SK-N-SH (cell line): ENCODE measurements around the gene GMNN. TPM values are rescaled to one million over a fixed set of nuclear protein-coding genes. Genes with fewer than 3 reads are reported as not detected.

Source experiments
- CTCF ChIA-PET: fragments of 300-600, 350-600 bp; formaldehyde crosslinking; extraction: SDS; loops from one replicate; lab custom pipeline; 2021; lab: Yijun Ruan, JAX
- POLR2A ChIA-PET: fragments of 350-600 bp; sonication (Branson Sonifier 250); formaldehyde crosslinking; extraction: SDS; loops from one replicate; lab custom pipeline; 2020; ENCODE audit warnings: antibody characterized with exemption, inconsistent platforms; lab: Yijun Ruan, JAX
- DNase-seq: peaks from one replicate; pipeline ENCODE4 v3.0.0; 2012
- H2AFZ ChIP-seq: fragments of 200-600 bp; sonication (generic); 2 replicates; pipeline ENCODE4 v1.8.1; 2016; ENCODE audit warnings: antibody characterized with exemption, mild to moderate bottlenecking, low read depth
- H3F3A ChIP-seq: fragments of 200-600 bp; sonication (generic); replicated peaks from 2 replicates; pipeline ENCODE3; 2016; ENCODE audit warnings: antibody characterized with exemption, mild to moderate bottlenecking; ENCODE audit not compliant: insufficient read depth
- H3K27ac ChIP-seq, 2 experiments: fragments of 200-500 bp in 1 of 2; fragments of 200-600 bp in 1 of 2; sonication (Bioruptor generic) in 1 of 2; sonication (generic), shearing (Covaris generic) in 1 of 2; 2 replicates each; pipeline versions ENCODE4 v1.5.1 to v1.6.1; 2014 to 2016; ENCODE audit warnings: low read depth in 2 of 2, inconsistent platforms in 1 of 2, low read length in 1 of 2, mild to moderate bottlenecking in 1 of 2, mixed read lengths in 1 of 2
- H3K27me3 ChIP-seq: fragments of 200-600 bp; sonication (generic), shearing (Covaris generic); 2 replicates; pipeline ENCODE4 v1.6.1; 2016; ENCODE audit warnings: mixed run types; ENCODE audit not compliant: insufficient read depth
- H3K36me3 ChIP-seq, 2 experiments: fragments of 200-500 bp in 1 of 2; fragments of 200-600 bp in 1 of 2; sonication (Bioruptor generic) in 1 of 2; sonication (generic) in 1 of 2; replicated peaks in 1 of 2; 2 replicates each; pipeline versions ENCODE3 to v1.5.1; 2014 to 2016; ENCODE audit warnings: low read length in 1 of 2, mild to moderate bottlenecking in 1 of 2; ENCODE audit not compliant: insufficient read depth in 2 of 2, control insufficient read depth in 1 of 2
- H3K4me1 ChIP-seq, 2 experiments: fragments of 200-500 bp in 1 of 2; fragments of 200-600 bp in 1 of 2; sonication (Bioruptor generic) in 1 of 2; sonication (generic), shearing (Covaris generic) in 1 of 2; 2 replicates each; pipeline versions ENCODE4 v1.5.1 to v1.6.1; 2014 to 2016; ENCODE audit warnings: low read depth in 1 of 2, low read length in 1 of 2, mixed run types in 1 of 2; ENCODE audit not compliant: insufficient read depth in 2 of 2, control insufficient read depth in 1 of 2
- H3K4me2 ChIP-seq: fragments of 200-600 bp; sonication (generic), shearing (Covaris generic); 2 replicates; pipeline ENCODE4 v1.6.1; 2017; ENCODE audit warnings: mixed run types
- H3K4me3 ChIP-seq, 2 experiments: fragments of 200-500 bp in 1 of 2; fragments of 200-600 bp in 1 of 2; sonication (Bioruptor generic) in 1 of 2; sonication (generic), shearing (Covaris generic) in 1 of 2; 2 replicates each; pipeline versions ENCODE4 v1.5.1 to v1.8.1; 2014 to 2016; ENCODE audit warnings: low read depth in 2 of 2, inconsistent platforms in 1 of 2, low read length in 1 of 2, mild to moderate bottlenecking in 1 of 2, mixed read lengths in 1 of 2, moderate library complexity in 1 of 2
- H3K79me2 ChIP-seq: fragments of 200-600 bp; sonication (generic); 2 replicates; pipeline ENCODE4 v1.8.1; 2017; ENCODE audit warnings: mild to moderate bottlenecking; ENCODE audit not compliant: insufficient read depth
- H3K9ac ChIP-seq: fragments of 200-600 bp; sonication (generic); 2 replicates; pipeline ENCODE4 v1.6.1; 2017; ENCODE audit warnings: mixed run types
- H3K9me2 ChIP-seq: fragments of 200-600 bp; sonication (generic); 2 replicates; pipeline ENCODE4 v1.6.1; 2017; ENCODE audit warnings: mixed run types
- H3K9me3 ChIP-seq: fragments of 200-600 bp; sonication (generic); 2 replicates; pipeline ENCODE4 v1.6.1; 2017; ENCODE audit warnings: mixed run types, mild to moderate bottlenecking, moderate library complexity
- H4K20me1 ChIP-seq: fragments of 200-600 bp; sonication (generic); 2 replicates; pipeline ENCODE4 v1.6.1; 2017; ENCODE audit warnings: mild to moderate bottlenecking, mixed run types; ENCODE audit not compliant: insufficient read depth
- JUND ChIP-seq: IDR thresholded peaks from 2 replicates; pipeline ENCODE4 v1.4.0; 2012
- MEF2A ChIP-seq: IDR thresholded peaks from 2 replicates; pipeline ENCODE4 v1.4.0; 2012; ENCODE audit warnings: low read depth, borderline replicate concordance
- MXI1 ChIP-seq: IDR thresholded peaks from 2 replicates; pipeline ENCODE4 v1.6.1; 2012; ENCODE audit warnings: mild to moderate bottlenecking, low read depth, low read length, improper control_type of control experiment
- NFIC ChIP-seq: IDR thresholded peaks from 2 replicates; pipeline ENCODE4 v1.4.0; 2012; ENCODE audit warnings: borderline replicate concordance
- NRF1 ChIP-seq: IDR thresholded peaks from 2 replicates; pipeline ENCODE4 v1.6.1; 2012; ENCODE audit warnings: low read depth, mild to moderate bottlenecking, low read length
- RXRA ChIP-seq: IDR thresholded peaks from 2 replicates; pipeline ENCODE4 v1.4.0; 2012; ENCODE audit warnings: low read depth, mild to moderate bottlenecking, borderline replicate concordance
- SIN3A ChIP-seq: IDR thresholded peaks from 2 replicates; pipeline ENCODE4 v1.6.1; 2012; ENCODE audit warnings: low read depth, mild to moderate bottlenecking, low read length, moderate library complexity, borderline replicate concordance
- TEAD4 ChIP-seq: IDR thresholded peaks from 2 replicates; pipeline ENCODE4 v1.4.0; 2012; ENCODE audit warnings: mild to moderate bottlenecking, borderline replicate concordance; ENCODE audit not compliant: insufficient read depth
- WGBS: methylation state at CpG from one replicate; pipeline ENCODE4 v1.1.6; 2017; ENCODE audit warnings: low lambda C conversion rate; 5-methylcytosine and 5-hydroxymethylcytosine counted together
- polyA plus RNA-seq, 3 experiments: library from polyadenylated mRNA; depleted of rRNA; stranded (reverse); fragments of >200 nt; gene quantifications; 2 replicates each; pipeline ENCODE4 v1.2.3, GENCODE V29; 2012
- TF ChIP-seq, protein P1 (sequence below): IDR thresholded peaks from 2 replicates; pipeline ENCODE4; 2012
- TF ChIP-seq, protein P2 (sequence below): IDR thresholded peaks from 2 replicates; pipeline ENCODE4 v1.4.0; 2012; ENCODE audit warnings: low read depth, borderline replicate concordance

Gene GMNN
- polyA plus RNA-seq, 1 of the 3 experiments (the other 2 are of a cell fraction): 16.8 TPM

DNA sequence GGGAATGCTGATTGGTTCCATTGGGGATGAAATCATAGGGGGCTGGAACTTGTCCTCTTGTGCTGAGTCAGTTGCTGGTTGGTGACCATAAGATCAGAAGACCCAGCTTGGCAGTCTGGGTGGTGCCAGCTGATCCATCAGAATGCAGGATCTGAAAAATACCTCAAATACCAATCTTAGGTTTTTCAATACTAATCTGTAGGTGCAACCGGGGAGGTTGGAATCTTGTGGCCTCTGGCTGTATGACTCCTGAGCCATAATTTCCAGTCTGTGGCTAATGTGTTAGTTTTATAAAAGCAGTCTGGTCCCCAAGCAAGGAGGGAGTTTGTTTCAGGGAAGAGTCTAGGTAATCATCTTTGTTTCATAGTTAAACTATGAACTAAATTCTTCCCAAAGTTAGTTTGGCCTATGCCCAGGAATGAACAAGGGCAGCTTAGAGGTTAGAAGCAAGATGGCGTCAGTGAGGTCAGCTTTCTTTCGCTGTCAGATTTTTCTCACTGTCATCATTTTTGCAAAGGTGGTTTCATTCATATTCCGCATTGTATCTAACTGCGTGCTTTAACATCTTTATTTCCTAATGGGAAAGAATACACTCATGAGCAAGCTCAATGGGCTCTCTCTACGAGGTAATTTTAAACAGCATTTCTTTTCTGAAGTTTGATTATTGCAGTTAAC, 22.0 kb downstream of the GMNN start:
- POLR2A ChIA-PET: no interaction called here
- WGBS: 98% methylated on average over 6 of the region's 6 CpGs
- Histone ChIP-seq H3K9me2 (no peaks in the 10 kb centered on the region), H3K36me3 (no peaks in the 10 kb centered on the region), H3K4me1 (peaks cover 0 to 3% of the 10 kb centered on the region in 2 experiments; a peak in 1 of 4 replicates), H3K27ac (no peak overlapping the region), H3K27me3 (no peaks in the 10 kb centered on the region), H3K79me2 (no peaks in the 10 kb centered on the region), H3K9ac (no peak overlapping the region), H3K9me3 (no peaks in the 10 kb centered on the region), H3K4me2 (no peak overlapping the region), H4K20me1 (no peaks in the 10 kb centered on the region), H3K4me3 (no peak overlapping the region), H2AFZ (no peak overlapping the region), H3F3A (no peaks in the 10 kb centered on the region)
- CTCF ChIA-PET: no interaction called here
- no peak for DNase-seq
- TF ChIP-seq NRF1 (no peak), JUND (no peak)
- TF ChIP-seq, protein P1, sequence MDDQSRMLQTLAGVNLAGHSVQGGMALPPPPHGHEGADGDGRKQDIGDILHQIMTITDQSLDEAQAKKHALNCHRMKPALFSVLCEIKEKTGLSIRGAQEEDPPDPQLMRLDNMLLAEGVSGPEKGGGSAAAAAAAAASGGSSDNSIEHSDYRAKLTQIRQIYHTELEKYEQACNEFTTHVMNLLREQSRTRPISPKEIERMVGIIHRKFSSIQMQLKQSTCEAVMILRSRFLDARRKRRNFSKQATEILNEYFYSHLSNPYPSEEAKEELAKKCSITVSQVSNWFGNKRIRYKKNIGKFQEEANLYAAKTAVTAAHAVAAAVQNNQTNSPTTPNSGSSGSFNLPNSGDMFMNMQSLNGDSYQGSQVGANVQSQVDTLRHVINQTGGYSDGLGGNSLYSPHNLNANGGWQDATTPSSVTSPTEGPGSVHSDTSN: no peak

DNA sequence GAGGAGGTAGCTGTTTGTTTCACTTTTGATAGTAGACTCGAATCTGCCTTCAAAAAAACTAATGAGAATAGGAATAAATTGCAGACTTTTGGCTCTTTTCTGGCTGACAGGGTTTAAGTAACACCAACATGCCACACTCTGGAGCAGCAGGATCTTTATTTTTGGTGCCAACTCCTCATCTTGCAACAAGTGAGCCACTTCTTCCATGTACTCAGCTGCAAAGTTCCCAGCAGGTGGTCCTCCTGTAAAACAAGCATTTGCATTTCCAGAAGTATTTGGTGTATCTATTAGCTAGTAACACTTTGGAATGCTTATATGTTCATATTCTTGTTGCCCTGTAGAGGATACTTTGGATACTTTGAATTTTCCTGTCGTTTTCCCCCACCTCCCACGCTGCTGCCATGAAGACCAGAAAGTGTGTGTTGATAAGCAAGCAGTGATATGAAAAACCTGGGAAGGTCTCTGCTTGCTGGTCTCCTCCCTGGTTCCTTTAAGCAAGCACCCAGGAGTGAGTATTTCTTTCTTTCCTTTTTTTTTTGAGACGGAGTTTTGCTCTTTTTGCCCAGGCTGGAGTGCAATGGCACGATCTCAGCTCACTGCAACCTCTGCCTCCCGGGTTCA, 23.0 kb downstream of the GMNN start:
- H3K9ac ChIP-seq: no peak overlapping the region
- TF ChIP-seq TEAD4 (no peak), JUND (no peak), NFIC (no peak), RXRA (no peak), MXI1 (no peak), MEF2A (no peak), SIN3A (no peak)
- TF ChIP-seq, protein P2, sequence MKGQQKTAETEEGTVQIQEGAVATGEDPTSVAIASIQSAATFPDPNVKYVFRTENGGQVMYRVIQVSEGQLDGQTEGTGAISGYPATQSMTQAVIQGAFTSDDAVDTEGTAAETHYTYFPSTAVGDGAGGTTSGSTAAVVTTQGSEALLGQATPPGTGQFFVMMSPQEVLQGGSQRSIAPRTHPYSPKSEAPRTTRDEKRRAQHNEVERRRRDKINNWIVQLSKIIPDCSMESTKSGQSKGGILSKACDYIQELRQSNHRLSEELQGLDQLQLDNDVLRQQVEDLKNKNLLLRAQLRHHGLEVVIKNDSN: no peak
- TF ChIP-seq, protein P1: no peak
- peaks cover 0 to 3% of the 10 kb centered on the region in 2 experiments; a peak in 1 of 4 replicates for H3K4me1 ChIP-seq
- H3K27ac ChIP-seq: no peak overlapping the region
- DNase-seq: no peak
- H4K20me1 ChIP-seq: no peaks in the 10 kb centered on the region
- WGBS: 84% methylated on average over 6 of the region's 6 CpGs
- H3K36me3 ChIP-seq: no peaks in the 10 kb centered on the region
- H3F3A ChIP-seq: peaks cover 4% of the 10 kb centered on the region
- H3K27me3 ChIP-seq: no peaks in the 10 kb centered on the region
- H3K9me2 ChIP-seq: no peaks in the 10 kb centered on the region
- no peak overlapping the region for H2AFZ ChIP-seq
- POLR2A ChIA-PET: no interaction called here
- H3K4me3 ChIP-seq: no peak overlapping the region
- CTCF ChIA-PET: no interaction called here
- no peaks in the 10 kb centered on the region for H3K79me2 ChIP-seq
- no peak overlapping the region for H3K4me2 ChIP-seq
- no peaks in the 10 kb centered on the region for H3K9me3 ChIP-seq
